ENCODE measurements around the gene NACC2. TPM values are rescaled to one million over a fixed set of nuclear protein-coding genes. Genes with fewer than 3 reads are reported as not detected.
"Not testable (repeated sequence)": the region's sequence is repeated elsewhere in the genome, so short reads cannot be mapped to it uniquely, and the experiment has no call there.

The NACC2 gene
- total RNA-seq, 1 donor from 2014 or later: 4.5 TPM

- no peaks in the 10 kb centered on the region for H3K36me3 ChIP-seq
- no peaks in the 10 kb centered on the region for H3K27me3 ChIP-seq
- peaks cover 16% of the 10 kb centered on the region for H3F3A ChIP-seq (ENCODE audit: low read depth)
- no peaks in the 10 kb centered on the region for H3K79me2 ChIP-seq (ENCODE audit: low read depth)
- Mint-ChIP-seq H3K27ac (no peak overlapping the region), H3K4me1 (no peaks in the 10 kb centered on the region), H3K27me3 (ENCODE audit: insufficient read depth, low read depth) (peaks cover 2% of the 10 kb centered on the region), H3K36me3 (no peaks in the 10 kb centered on the region), H3K9me3 (peaks cover 4% of the 10 kb centered on the region), H3K4me3 (no peak overlapping the region)
- no peak overlapping the region for H2AFZ ChIP-seq (replicated peaks)
- peaks cover 3% of the 10 kb centered on the region for H4K20me1 ChIP-seq (ENCODE audit: low read depth)
- H3K4me2 ChIP-seq: no peak overlapping the region
- DNase-seq (ENCODE audit: low spot score): no peak
- no peak overlapping the region for H3K4me3 ChIP-seq
- no peak overlapping the region for H3K27ac ChIP-seq
- no peak overlapping the region for H3K9ac ChIP-seq
- no peak for TF ChIP-seq EZH2phosphoT487 (IDR thresholded peaks at IDR 0.05)
- no peak for TF ChIP-seq EZH2 (IDR thresholded peaks at IDR 0.05)
- TF ChIP-seq CTCF (IDR thresholded peaks at IDR 0.05): no peak
- no peaks in the 10 kb centered on the region for H3K4me1 ChIP-seq
- H3K9me3 ChIP-seq (ENCODE audit: low read depth): no peaks in the 10 kb centered on the region
These were observed 66.2 kb downstream of the NACC2 start for GRCh38 chr9:136028760-136029470.

GRCh38 chr9:136026943-136027289, 68.2 kb downstream of the NACC2 start:
- not testable (repeated sequence) for H3K4me3 Mint-ChIP-seq; H3K4me1 ChIP-seq; H2AFZ ChIP-seq (replicated peaks); H3K4me2 ChIP-seq; H3K36me3 ChIP-seq; H3K9me3 Mint-ChIP-seq; H3K27ac Mint-ChIP-seq; H3K9ac ChIP-seq; H3K4me3 ChIP-seq; H3F3A ChIP-seq (ENCODE audit: low read depth); H3K27me3 Mint-ChIP-seq (ENCODE audit: insufficient read depth, low read depth); H3K27me3 ChIP-seq; H3K27ac ChIP-seq; DNase-seq (ENCODE audit: low spot score); H4K20me1 ChIP-seq (ENCODE audit: low read depth); H3K79me2 ChIP-seq (ENCODE audit: low read depth); H3K9me3 ChIP-seq (ENCODE audit: low read depth); H3K4me1 Mint-ChIP-seq; H3K36me3 Mint-ChIP-seq

- Histone ChIP-seq H2AFZ (replicated peaks) (no peak overlapping the region), H3K4me2 (no peak overlapping the region), H3K4me3 (no peak overlapping the region), H3K4me1 (no peaks in the 10 kb centered on the region), H3K36me3 (no peaks in the 10 kb centered on the region), H3F3A (ENCODE audit: low read depth) (peaks cover 9% of the 10 kb centered on the region), H3K9ac (no peak overlapping the region), H3K27ac (no peak overlapping the region), H3K9me3 (ENCODE audit: low read depth) (no peaks in the 10 kb centered on the region), H3K79me2 (ENCODE audit: low read depth) (no peaks in the 10 kb centered on the region), H4K20me1 (ENCODE audit: low read depth) (peaks cover 3% of the 10 kb centered on the region), H3K27me3 (no peaks in the 10 kb centered on the region)
- peaks cover 2% of the 10 kb centered on the region for H3K27me3 Mint-ChIP-seq (ENCODE audit: insufficient read depth, low read depth)
- no peaks in the 10 kb centered on the region for H3K4me1 Mint-ChIP-seq
- no peak for TF ChIP-seq EZH2 (IDR thresholded peaks at IDR 0.05)
- H3K27ac Mint-ChIP-seq: no peak overlapping the region
- no peak for DNase-seq (ENCODE audit: low spot score)
- no peak overlapping the region for H3K4me3 Mint-ChIP-seq
- peaks cover 5% of the 10 kb centered on the region for H3K9me3 Mint-ChIP-seq
- H3K36me3 Mint-ChIP-seq: peaks cover 3% of the 10 kb centered on the region
These were observed 68.7 kb downstream of the NACC2 start for GRCh38 chr9:136026266-136026942.

GRCh38 chr9:136025481-136025880, 69.6 kb downstream of the NACC2 start:
- no peaks in the 10 kb centered on the region for H3K36me3 ChIP-seq
- peaks cover 3% of the 10 kb centered on the region for H4K20me1 ChIP-seq (ENCODE audit: low read depth)
- no peak for DNase-seq (ENCODE audit: low spot score)
- no peak overlapping the region for H3K27ac Mint-ChIP-seq
- H3K4me1 ChIP-seq: no peaks in the 10 kb centered on the region
- no peaks in the 10 kb centered on the region for H3K79me2 ChIP-seq (ENCODE audit: low read depth)
- no peak overlapping the region for H3K9ac ChIP-seq
- no peaks in the 10 kb centered on the region for H3K27me3 ChIP-seq
- H3K9me3 ChIP-seq (ENCODE audit: low read depth): no peaks in the 10 kb centered on the region
- H2AFZ ChIP-seq (replicated peaks): no peak overlapping the region
- no peaks in the 10 kb centered on the region for H3K27me3 Mint-ChIP-seq (ENCODE audit: insufficient read depth, low read depth)
- H3F3A ChIP-seq (ENCODE audit: low read depth): peaks cover 9% of the 10 kb centered on the region
- H3K27ac ChIP-seq: no peak overlapping the region
- peaks cover 5% of the 10 kb centered on the region for H3K9me3 Mint-ChIP-seq
- H3K4me2 ChIP-seq: no peak overlapping the region
- no peak overlapping the region for H3K4me3 ChIP-seq
- TF ChIP-seq EZH2 (IDR thresholded peaks at IDR 0.05) (no peak), CTCF (IDR thresholded peaks at IDR 0.05) (no peak), EZH2phosphoT487 (IDR thresholded peaks at IDR 0.05) (no peak)
- H3K4me3 Mint-ChIP-seq: no peak overlapping the region
- peaks cover 8% of the 10 kb centered on the region for H3K4me1 Mint-ChIP-seq
- H3K36me3 Mint-ChIP-seq: peaks cover 3% of the 10 kb centered on the region

Measured in neural progenitor cell (in vitro differentiated cells).